Measurements from ENCODE around the gene OTOF.

Gene OTOF

DNA sequence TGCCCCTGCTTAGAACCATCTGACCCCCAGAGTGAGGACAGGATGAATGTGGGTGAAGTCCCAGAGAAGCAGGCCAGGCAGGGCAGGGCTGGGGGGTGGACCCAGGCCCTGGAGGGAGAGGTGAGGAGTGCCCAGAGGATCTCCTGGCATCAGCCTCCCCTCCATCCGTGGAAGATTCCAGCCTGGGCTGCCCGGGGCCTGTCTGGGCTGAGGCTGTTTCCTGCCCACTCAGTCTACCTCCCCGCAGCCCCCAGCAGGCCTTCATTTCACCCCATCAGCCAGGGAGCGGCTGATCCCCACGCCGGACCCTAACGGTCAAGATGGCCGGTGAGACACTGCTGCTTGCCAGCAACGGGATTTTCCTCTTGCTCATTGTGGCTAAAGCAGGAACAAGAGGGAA, 35.3 kb upstream of the OTOF start:
- no peak for TF ChIP-seq CTCF (conservative IDR thresholded peaks at IDR 0.05)
- no peak overlapping the region for H3K27ac ChIP-seq

DNA sequence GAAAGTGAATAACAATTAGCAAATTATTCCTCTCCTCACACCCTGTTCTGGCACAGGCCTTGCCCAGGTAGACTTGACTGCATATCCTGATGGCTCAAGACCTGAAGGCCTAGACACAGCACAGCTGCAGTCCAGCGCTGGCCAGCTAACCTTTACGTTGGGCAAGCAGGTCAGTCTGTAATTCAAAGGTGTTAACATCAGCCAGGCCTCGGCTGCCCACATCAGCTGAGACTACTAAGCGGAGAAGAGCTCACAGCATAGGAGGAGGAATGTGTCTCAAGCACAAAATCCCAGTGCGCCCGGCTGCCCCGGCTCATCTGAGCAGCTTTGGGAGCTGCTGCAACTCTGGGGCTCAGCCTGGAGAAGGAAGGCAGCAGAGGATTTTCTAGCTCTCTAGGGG, 33.5 kb upstream of the OTOF start:
- TF ChIP-seq CTCF (conservative IDR thresholded peaks at IDR 0.05), result no peak
- no peak overlapping the region for H3K27ac ChIP-seq

GRCh38 chr2:26510344-26510973, 32.5 kb upstream of the OTOF start:
- TF ChIP-seq CTCF (conservative IDR thresholded peaks at IDR 0.05), result no peak
- H3K27ac ChIP-seq, result no peak overlapping the region

DNA sequence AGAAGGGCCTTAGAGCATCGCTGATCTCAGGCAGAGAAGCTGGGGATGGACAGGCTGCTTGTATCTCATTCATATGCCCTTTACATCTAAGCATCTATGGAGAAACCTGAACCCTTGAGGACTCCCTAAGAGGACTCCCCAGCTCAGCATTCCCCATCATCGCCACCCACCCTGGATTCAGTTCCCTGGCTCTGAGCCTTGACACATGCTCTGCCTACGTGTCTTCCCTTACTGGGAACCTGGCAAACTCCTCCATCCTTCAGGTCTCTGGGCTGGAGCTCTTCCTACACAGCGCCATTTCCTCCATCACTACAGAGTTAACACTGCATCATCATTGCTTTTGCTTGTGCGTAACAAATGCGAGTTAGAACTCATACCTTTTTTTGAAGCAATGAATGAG, 31.2 kb upstream of the OTOF start:
- no peak overlapping the region for H3K27ac ChIP-seq
- no peak for TF ChIP-seq CTCF (conservative IDR thresholded peaks at IDR 0.05)

DNA sequence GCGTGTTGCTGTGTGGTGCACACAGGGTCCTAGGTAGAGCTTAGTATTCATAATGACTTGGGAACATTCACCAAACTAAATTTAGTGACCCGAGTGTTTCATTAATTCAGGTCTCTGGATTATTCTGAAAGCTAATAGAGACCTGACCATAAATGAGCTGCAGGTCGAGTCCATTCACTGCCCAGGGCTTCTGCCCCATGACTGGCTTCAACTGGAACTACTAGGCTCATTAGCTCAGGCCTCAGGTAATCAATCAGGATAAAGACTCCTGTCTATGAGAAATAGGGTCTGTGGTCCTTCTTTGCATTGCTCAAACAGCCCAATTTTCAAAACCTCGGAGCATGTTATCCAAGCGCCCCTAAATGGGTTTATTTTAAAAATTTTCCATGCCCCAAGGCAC, 30.0 kb upstream of the OTOF start:
- no peak overlapping the region for H3K27ac ChIP-seq
- no peak for TF ChIP-seq CTCF (conservative IDR thresholded peaks at IDR 0.05)

- TF ChIP-seq CTCF (conservative IDR thresholded peaks at IDR 0.05), result no peak
- H3K27ac ChIP-seq, result no peak overlapping the region
These were observed 29.2 kb upstream of the OTOF start for GRCh38 chr2:26507088-26507487.

- TF ChIP-seq CTCF (conservative IDR thresholded peaks at IDR 0.05), result no peak
- H3K27ac ChIP-seq, result no peak overlapping the region
These were observed 28.4 kb upstream of the OTOF start for GRCh38 chr2:26506279-26506678.
